ENCODE data around the gene AP2M1. TPM values are rescaled to one million over a fixed set of nuclear protein-coding genes. Genes with fewer than 3 reads are reported as not detected.

The AP2M1 gene
- total RNA-seq, 1 experiment from 2014 or later = 353 TPM

- no peak for TF ChIP-seq REST (IDR thresholded peaks at IDR 0.05; ENCODE audit: low read depth)
Observed at GRCh38 chr3:184129012-184129411, 45.6 kb upstream of the AP2M1 start (continued).

- BruUV-seq (replicated peaks) = no TSS peak
- H3K9me3 ChIP-seq (ENCODE audit: control insufficient read depth in 1 of 2, insufficient read depth in 1 of 2, low read depth in 1 of 2, low read length in 2 of 2) = no peaks in the 10 kb centered on the region
- DNase-seq (ENCODE audit: low read depth, low spot score) (no peak), ATAC-seq (no peak)
- ChIA-PET RAD21 (ENCODE audit: low non-redundant PET in 1 of 2, low total read pairs in 2 of 2, uncharacterized antibody in 2 of 2, unreplicated experiment in 2 of 2) (no interaction called here), POLR2A (no interaction called here), CTCF (no interaction called here)
- no peak overlapping the region for H2AFZ ChIP-seq (ENCODE audit: low read depth, low read length, poor library complexity, severe bottlenecking)
- peaks cover 12 to 39% of the 10 kb centered on the region in 2 experiments; a peak in 3 of 4 replicates for H3K4me1 ChIP-seq (ENCODE audit: control insufficient read depth in 1 of 2, insufficient read depth in 2 of 2, low read length in 2 of 2)
- H3K27me3 ChIP-seq (ENCODE audit: insufficient read depth, low read length) = no peaks in the 10 kb centered on the region
- no peak overlapping the region for H3K27ac ChIP-seq (ENCODE audit: low read depth, low read length)
- H3K9ac ChIP-seq (ENCODE audit: low read length) = no peak overlapping the region
- intact Hi-C loops (cut with micrococcal nuclease) = loop anchor here (5.0 kb wide), 1 partner anchor 236 kb away; no protein-coding TSS in a partner anchor
- H3K4me2 ChIP-seq (ENCODE audit: low read length) = peak overlapping the region; percentile 91; the same call in 1 of the 2 replicates
- H3K79me2 ChIP-seq (ENCODE audit: insufficient read depth, low read length) = peaks cover 35% of the 10 kb centered on the region
- H4K20me1 ChIP-seq (ENCODE audit: insufficient read depth) = no peaks in the 10 kb centered on the region
- no peaks in the 10 kb centered on the region for H3K9me2 ChIP-seq (ENCODE audit: insufficient read depth)
- no peaks in the 10 kb centered on the region; a peak in 2 of 4 replicates for H3K36me3 ChIP-seq (ENCODE audit: control insufficient read depth in 1 of 2, insufficient read depth in 2 of 2, low read length in 2 of 2)
- no peak overlapping the region for H3K4me3 ChIP-seq (replicated peaks in 1 of 2; ENCODE audit: low read depth in 1 of 2, low read length in 2 of 2)
- TF ChIP-seq SIN3A (IDR thresholded peaks at IDR 0.05; ENCODE audit: low read depth) (no peak), ELF1 (IDR thresholded peaks at IDR 0.05; ENCODE audit: borderline replicate concordance, low read depth) (no peak), ZNF274 (IDR thresholded peaks at IDR 0.05; ENCODE audit: low read depth, low read length) (no peak), EGR1 (IDR thresholded peaks at IDR 0.05; ENCODE audit: low read depth) (no peak), YY1 (IDR thresholded peaks at IDR 0.05; ENCODE audit: extremely low read depth, insufficient replicate concordance, low read depth, low read length) (no peak), RAD21 (IDR thresholded peaks at IDR 0.05; ENCODE audit: low read depth) (no peak), ZFX (IDR thresholded peaks at IDR 0.05) (no peak), EZH2 (IDR thresholded peaks at IDR 0.05) (no peak), POLR2AphosphoS5 (IDR thresholded peaks at IDR 0.05; ENCODE audit: low read depth, low read length) (no peak), TCF7L2 (IDR thresholded peaks at IDR 0.05; ENCODE audit: borderline replicate concordance, extremely low read depth, insufficient read depth, insufficient read length) (no peak), CBX3 (IDR thresholded peaks at IDR 0.05; ENCODE audit: low read depth) (no peak), CEBPB (IDR thresholded peaks at IDR 0.05; ENCODE audit: low read depth) (no peak), POLR2A (IDR thresholded peaks at IDR 0.05; ENCODE audit: borderline replicate concordance, extremely low read depth, insufficient read depth, insufficient read length) (no peak), MAX (IDR thresholded peaks at IDR 0.05) (no peak), EZH2phosphoT487 (IDR thresholded peaks at IDR 0.05; ENCODE audit: borderline replicate concordance) (no peak), SP1 (IDR thresholded peaks at IDR 0.05; ENCODE audit: low read depth) (no peak), JUND (IDR thresholded peaks at IDR 0.05) (no peak), ZBTB33 (IDR thresholded peaks at IDR 0.05; ENCODE audit: extremely low read depth, insufficient replicate concordance, low read length) (no peak), ATF3 (IDR thresholded peaks at IDR 0.05) (no peak)
Observed at GRCh38 chr3:184132945-184133344, 41.7 kb upstream of the AP2M1 start.

All from HCT116 (cell line).